Measurements from ENCODE around the gene AP2B1. TPM values are rescaled to one million over a fixed set of nuclear protein-coding genes. Genes with fewer than 3 reads are reported as not detected.

AP2B1 gene
- total and polyA plus RNA-seq, 7 donors = 43.2 to 86.4 (median 53.1) TPM

DNA sequence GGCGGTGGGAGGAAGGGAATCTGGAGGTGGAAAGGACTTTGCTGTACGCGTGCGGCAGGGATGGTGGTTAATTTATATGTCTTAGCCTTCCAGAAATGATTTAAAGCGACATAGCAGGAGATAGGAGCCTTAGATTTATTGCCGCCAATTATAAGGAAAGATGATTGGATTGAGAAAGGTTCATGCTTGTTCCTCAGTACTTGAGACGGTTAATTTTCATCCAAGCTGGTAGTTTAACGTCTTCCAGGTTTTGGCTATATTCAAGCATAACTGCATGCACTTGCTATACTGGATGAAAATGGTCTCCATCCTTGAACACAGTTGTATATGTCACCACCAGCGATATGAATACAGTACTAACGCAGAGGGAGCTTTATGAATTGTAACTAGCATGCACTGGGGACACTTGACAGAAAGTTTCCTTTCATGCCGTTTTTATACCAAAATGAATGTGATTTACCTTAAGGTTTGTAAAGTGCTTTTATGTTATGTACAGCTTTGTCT is 8.1 kb upstream of the AP2B1 start:
- WGBS, 2 donors = 1 to 3% methylated on average over 11 of the region's 11 CpGs
- Histone ChIP-seq H3K36me3 (peaks cover 0 to 20% (median 2%) of the 10 kb centered on the region in 4 donors), H3K27me3 (no peaks in the 10 kb centered on the region), H3K4me3 (peak overlapping the region; percentile 61 to 80 (median 70)), H3K9me3 (no peaks in the 10 kb centered on the region), H3K27ac (peak overlapping the region; percentile 85 to 92 (median 87)), H3K4me1 (peaks cover 0 to 22% (median 17%) of the 10 kb centered on the region in 4 donors)
- TF ChIP-seq EP300 (IDR thresholded peaks at IDR 0.05) (no peak), POLR2AphosphoS5 (IDR thresholded peaks at IDR 0.05) (no peak), POLR2A (IDR thresholded peaks at IDR 0.05) (no peak)
- TF ChIP-seq, protein P1, sequence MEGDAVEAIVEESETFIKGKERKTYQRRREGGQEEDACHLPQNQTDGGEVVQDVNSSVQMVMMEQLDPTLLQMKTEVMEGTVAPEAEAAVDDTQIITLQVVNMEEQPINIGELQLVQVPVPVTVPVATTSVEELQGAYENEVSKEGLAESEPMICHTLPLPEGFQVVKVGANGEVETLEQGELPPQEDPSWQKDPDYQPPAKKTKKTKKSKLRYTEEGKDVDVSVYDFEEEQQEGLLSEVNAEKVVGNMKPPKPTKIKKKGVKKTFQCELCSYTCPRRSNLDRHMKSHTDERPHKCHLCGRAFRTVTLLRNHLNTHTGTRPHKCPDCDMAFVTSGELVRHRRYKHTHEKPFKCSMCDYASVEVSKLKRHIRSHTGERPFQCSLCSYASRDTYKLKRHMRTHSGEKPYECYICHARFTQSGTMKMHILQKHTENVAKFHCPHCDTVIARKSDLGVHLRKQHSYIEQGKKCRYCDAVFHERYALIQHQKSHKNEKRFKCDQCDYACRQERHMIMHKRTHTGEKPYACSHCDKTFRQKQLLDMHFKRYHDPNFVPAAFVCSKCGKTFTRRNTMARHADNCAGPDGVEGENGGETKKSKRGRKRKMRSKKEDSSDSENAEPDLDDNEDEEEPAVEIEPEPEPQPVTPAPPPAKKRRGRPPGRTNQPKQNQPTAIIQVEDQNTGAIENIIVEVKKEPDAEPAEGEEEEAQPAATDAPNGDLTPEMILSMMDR (IDR thresholded peaks at IDR 0.05) = no peak
- intact Hi-C loops (cut with DNase I) = no loop called here
- no peak for DNase-seq

DNA sequence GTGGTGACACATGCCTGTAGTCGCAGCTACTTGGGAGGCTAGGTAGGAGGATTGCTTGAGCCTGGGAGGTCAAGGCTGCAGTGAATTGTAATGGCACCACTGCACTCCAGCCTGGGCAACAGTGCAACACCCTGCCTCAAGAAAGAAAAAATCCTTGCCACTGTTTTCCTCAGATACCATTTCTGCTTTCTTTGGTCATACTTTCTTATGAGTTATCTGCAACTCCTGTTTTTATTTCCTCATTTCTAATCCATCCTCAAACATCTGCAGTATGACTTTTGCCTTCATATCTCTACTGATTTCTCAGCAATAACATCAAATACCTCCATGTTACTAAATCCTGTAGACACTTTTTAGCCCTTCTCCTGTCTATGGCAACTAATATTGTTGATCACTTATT is 3.1 kb upstream of the AP2B1 start:
- WGBS, 2 donors = 75 to 88% methylated on average over 1 of the region's 1 CpG
- intact Hi-C loops (cut with DNase I) = no loop called here

DNA sequence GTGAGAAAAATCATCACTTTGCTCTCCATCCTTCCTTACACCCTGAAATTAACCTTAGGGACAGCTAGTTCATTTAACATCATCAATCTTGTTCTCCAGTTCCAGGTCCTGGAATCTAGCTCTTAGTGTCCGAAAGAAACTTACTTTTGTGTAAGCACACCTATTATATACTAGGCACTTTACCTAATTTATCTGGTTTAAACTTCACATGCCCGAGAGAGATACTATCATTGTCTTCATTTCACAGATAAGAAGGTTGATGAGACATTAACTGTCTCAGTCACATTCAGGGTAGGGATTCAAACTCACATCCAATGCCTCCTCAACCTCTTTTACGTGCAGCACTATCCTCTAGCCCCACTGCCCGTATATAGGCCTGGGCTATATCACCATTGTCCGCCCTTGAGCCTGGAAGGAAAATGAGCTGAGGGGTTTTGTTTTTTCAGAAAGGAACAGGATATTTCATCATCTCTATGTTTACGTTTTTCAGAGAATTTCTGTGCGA is 501 bp upstream of the AP2B1 start:
- no peaks in the 10 kb centered on the region for H3K9me3 ChIP-seq
- H3K27ac ChIP-seq = peak overlapping the region; percentile 88 to 95 (median 90)
- no peak for DNase-seq
- intact Hi-C loops (cut with DNase I) = loop anchor here (5.0 kb wide), 1 partner anchor 221 kb away; the partner anchor contains the start of gene TAF15
- H3K27me3 ChIP-seq = no peaks in the 10 kb centered on the region
- peak overlapping the region; percentile 77 to 92 (median 82) for H3K4me3 ChIP-seq
- H3K36me3 ChIP-seq = no peaks in the 10 kb centered on the region
- H3K4me1 ChIP-seq = peaks cover 3 to 35% (median 26%) of the 10 kb centered on the region in 4 donors
- WGBS, 2 donors = 27 to 28% methylated on average over 7 of the region's 7 CpGs
- TF ChIP-seq POLR2A (IDR thresholded peaks at IDR 0.05) (no peak), POLR2AphosphoS5 (IDR thresholded peaks at IDR 0.05) (no peak), EP300 (IDR thresholded peaks at IDR 0.05) (no peak)
- TF ChIP-seq, protein P1 (IDR thresholded peaks at IDR 0.05) = no peak

More for the DNA sequence above, 3.1 kb upstream of the AP2B1 start:
- Histone ChIP-seq H3K36me3 (no peaks in the 10 kb centered on the region), H3K4me1 (peaks cover 3 to 19% (median 16%) of the 10 kb centered on the region in 4 donors), H3K27ac (no peak overlapping the region), H3K27me3 (no peaks in the 10 kb centered on the region), H3K9me3 (no peaks in the 10 kb centered on the region), H3K4me3 (no peak overlapping the region)
- TF ChIP-seq POLR2AphosphoS5 (IDR thresholded peaks at IDR 0.05) (no peak), EP300 (IDR thresholded peaks at IDR 0.05) (no peak), POLR2A (IDR thresholded peaks at IDR 0.05) (no peak)
- TF ChIP-seq, protein P1 (IDR thresholded peaks at IDR 0.05) = no peak
- no peak for DNase-seq

DNA sequence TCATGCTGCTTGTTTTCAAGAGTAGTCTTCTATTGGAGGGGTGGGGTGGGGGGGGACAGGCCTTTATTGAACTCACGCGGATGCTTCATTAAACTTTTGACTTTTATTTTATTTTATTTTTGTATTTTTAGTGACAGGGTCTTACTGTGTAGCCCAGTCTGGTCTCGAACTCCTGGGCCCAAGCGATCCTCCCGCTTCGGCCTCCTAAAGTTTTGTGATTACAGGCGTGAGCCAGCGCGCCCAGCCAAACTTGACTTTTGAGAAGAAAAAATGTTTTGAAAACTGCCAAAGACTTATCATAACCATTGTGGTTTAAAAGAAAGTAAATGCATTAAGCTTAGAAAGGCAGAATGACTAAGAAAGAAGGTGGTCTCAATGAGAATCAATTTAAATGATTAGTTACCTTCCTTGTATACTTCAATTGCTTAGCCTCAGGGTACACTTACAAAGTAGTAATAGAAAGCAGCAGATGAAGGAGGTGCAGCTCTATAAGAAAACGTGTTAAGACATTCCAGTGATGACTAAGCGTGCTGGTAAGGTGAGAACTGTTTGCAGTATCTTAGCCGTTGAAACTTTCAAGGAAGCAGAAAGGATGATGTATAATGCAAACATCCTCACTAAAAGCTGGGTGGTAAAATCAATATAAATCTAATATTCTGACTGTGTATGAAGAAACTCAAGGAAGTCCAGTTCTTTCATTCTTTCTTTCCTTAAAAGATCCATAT is 1.2 kb downstream of the AP2B1 start:
- intact Hi-C loops (cut with DNase I) = loop anchor here (5.0 kb wide), 1 partner anchor 219 kb away; the partner anchor contains the start of gene TAF15
- no peaks in the 10 kb centered on the region for H3K9me3 ChIP-seq
- 39 to 63% methylated on average over 12 of the region's 12 CpGs for WGBS, 2 donors
- TF ChIP-seq EP300 (IDR thresholded peaks at IDR 0.05) = no peak
- TF ChIP-seq POLR2AphosphoS5 (IDR thresholded peaks at IDR 0.05) = no peak
- TF ChIP-seq POLR2A (IDR thresholded peaks at IDR 0.05) = no peak
- TF ChIP-seq, protein P1 (IDR thresholded peaks at IDR 0.05) = no peak
- H3K27me3 ChIP-seq = no peaks in the 10 kb centered on the region
- no peaks in the 10 kb centered on the region for H3K36me3 ChIP-seq
- H3K4me3 ChIP-seq = peak overlapping the region; percentile 77 to 92 (median 82)
- no peak for DNase-seq
- peak overlapping the region; percentile 88 to 95 (median 90) for H3K27ac ChIP-seq
- peaks cover 3 to 40% (median 31%) of the 10 kb centered on the region in 4 donors for H3K4me1 ChIP-seq

All from sigmoid colon (tissue), 7 donors.